Stomach (tissue), 4 donors: ENCODE data around the gene AMOTL2.
A peak's percentile ranks its signal among the peaks of the same experiment; 100 is the strongest.

Experiments used
- CTCF ChIP-seq, 7 experiments: fragments of 450-650 bp in 4 of 7; fragments of 200-600 bp in 3 of 7; sonication (generic) in 3 of 7; IDR thresholded peaks; one replicate each; pipeline ENCODE4 v1.5.1; 2016 to 2019; ENCODE audit warnings: antibody characterized with exemption in 7 of 7, control low read depth in 2 of 7, mild to moderate bottlenecking in 1 of 7
- EP300 ChIP-seq: sonication (generic); formaldehyde crosslinking; IDR thresholded peaks from one replicate; pipeline ENCODE4 v1.6.1; 2017; ENCODE audit warnings: antibody characterized with exemption
- POLR2A ChIP-seq, 4 donors: fragments of 450-650 bp; IDR thresholded peaks; one replicate each; pipeline ENCODE4 v1.6.1; 2016; ENCODE audit warnings: antibody characterized with exemption in 4 of 4, control low read depth in 2 of 4, mild to moderate bottlenecking in 1 of 4, moderate library complexity in 1 of 4
- POLR2AphosphoS5 ChIP-seq, 3 donors: sonication (generic); formaldehyde crosslinking; IDR thresholded peaks; one replicate each; pipeline ENCODE4 v1.6.1; 2016; ENCODE audit warnings: antibody characterized with exemption in 3 of 3

- TF ChIP-seq CTCF (IDR thresholded peaks at IDR 0.05) = peak in 4 of 7 experiments; percentile 40 to 54 (median 46)
- TF ChIP-seq EP300 = no peak
- TF ChIP-seq POLR2A (IDR thresholded peaks at IDR 0.05) = no peak
- TF ChIP-seq POLR2AphosphoS5 (IDR thresholded peaks at IDR 0.05) = no peak
These were observed 4.1 kb upstream of the AMOTL2 start for GRCh38 chr3:134378384-134378783.
